RWPE1 (cell line): ENCODE data around the gene CHST5.

ENCODE experiments used
- CTCF ChIA-PET: fragments of 350-600 bp; sonication (Branson Sonifier 250); formaldehyde crosslinking; extraction: SDS; loops from one replicate; lab custom pipeline; 2021; lab: Yijun Ruan, JAX
- POLR2A ChIA-PET: fragments of 400-600 bp; formaldehyde crosslinking; extraction: SDS; loops from one replicate; lab custom pipeline; 2020; ENCODE audit warnings: antibody characterized with exemption; ENCODE audit not compliant: low non-redundant PET; lab: Yijun Ruan, JAX
- DNase-seq: peaks from one replicate; pipeline ENCODE4 v3.0.0; 2012; ENCODE audit warnings: low spot score
- H3K27ac ChIP-seq: fragments of 450-650 bp; 2 replicates; pipeline ENCODE4 v1.5.1; 2017
- TF ChIP-seq, protein P1 (sequence below): fragments of 450-650 bp; conservative IDR thresholded peaks from 2 replicates; pipeline ENCODE4 v1.5.1; 2017; ENCODE audit warnings: low read depth, mild to moderate bottlenecking

The CHST5 gene

DNA sequence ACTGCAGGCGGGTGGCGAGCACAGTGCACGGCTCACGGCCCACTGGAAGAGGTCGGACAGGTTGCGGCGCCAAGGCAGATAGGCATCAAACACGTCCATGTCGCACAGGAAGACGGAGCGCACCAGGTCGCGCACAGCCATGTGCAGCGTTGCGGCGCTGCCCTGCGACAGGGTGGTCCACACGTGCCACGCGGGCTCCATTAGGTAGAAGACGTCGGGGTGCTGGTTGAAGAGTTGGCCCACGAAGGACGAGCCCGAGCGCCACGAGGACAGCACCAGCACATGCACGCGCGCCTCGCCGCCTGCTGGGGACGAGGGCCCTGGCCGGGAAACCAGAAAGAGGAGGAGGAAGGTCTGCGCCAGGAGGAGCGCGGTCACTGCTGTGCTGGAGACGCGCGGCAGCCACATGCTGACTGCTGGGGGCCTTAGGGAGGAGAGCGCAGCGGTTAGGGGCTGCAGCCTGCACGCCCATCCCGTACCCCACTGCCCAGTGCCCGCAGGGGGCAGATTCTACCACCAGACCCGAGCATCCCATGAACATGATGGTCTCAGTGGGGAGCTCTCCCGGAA lies 56.4 kb downstream of the CHST5 start:
- CTCF ChIA-PET: no interaction called here

More for the DNA sequence above, 56.4 kb downstream of the CHST5 start:
- TF ChIP-seq, protein P1, sequence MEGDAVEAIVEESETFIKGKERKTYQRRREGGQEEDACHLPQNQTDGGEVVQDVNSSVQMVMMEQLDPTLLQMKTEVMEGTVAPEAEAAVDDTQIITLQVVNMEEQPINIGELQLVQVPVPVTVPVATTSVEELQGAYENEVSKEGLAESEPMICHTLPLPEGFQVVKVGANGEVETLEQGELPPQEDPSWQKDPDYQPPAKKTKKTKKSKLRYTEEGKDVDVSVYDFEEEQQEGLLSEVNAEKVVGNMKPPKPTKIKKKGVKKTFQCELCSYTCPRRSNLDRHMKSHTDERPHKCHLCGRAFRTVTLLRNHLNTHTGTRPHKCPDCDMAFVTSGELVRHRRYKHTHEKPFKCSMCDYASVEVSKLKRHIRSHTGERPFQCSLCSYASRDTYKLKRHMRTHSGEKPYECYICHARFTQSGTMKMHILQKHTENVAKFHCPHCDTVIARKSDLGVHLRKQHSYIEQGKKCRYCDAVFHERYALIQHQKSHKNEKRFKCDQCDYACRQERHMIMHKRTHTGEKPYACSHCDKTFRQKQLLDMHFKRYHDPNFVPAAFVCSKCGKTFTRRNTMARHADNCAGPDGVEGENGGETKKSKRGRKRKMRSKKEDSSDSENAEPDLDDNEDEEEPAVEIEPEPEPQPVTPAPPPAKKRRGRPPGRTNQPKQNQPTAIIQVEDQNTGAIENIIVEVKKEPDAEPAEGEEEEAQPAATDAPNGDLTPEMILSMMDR: no peak
- H3K27ac ChIP-seq: no peak overlapping the region
- POLR2A ChIA-PET: no interaction called here
- no peak for DNase-seq
